Loucy (cell line): ENCODE measurements around the gene NRCAM.

Experiments
- H2AFZ ChIP-seq: fragments of 200-600 bp; sonication (generic); 2 replicates; pipeline ENCODE4 v1.6.0; 2016; ENCODE audit warnings: antibody characterized with exemption, mild to moderate bottlenecking, low read length, moderate library complexity
- H3F3A ChIP-seq: fragments of 200-600 bp; 2 replicates; pipeline ENCODE4 v1.6.0; 2016; ENCODE audit warnings: antibody characterized with exemption, low read depth, mild to moderate bottlenecking
- H3K27me3 ChIP-seq: fragments of 200-600 bp; sonication (generic); 2 replicates; pipeline ENCODE4 v1.6.1; 2014; ENCODE audit warnings: low read length, mild to moderate bottlenecking; ENCODE audit not compliant: insufficient read depth, poor library complexity, severe bottlenecking
- H3K36me3 ChIP-seq: fragments of 200-600 bp; sonication (generic); 2 replicates; pipeline ENCODE4 v1.6.1; 2016; ENCODE audit warnings: low read length; ENCODE audit not compliant: insufficient read depth
- H3K4me1 ChIP-seq: fragments of 200-600 bp; sonication (generic); 2 replicates; pipeline ENCODE4 v1.5.1; 2014; ENCODE audit warnings: low read length, mild to moderate bottlenecking; ENCODE audit not compliant: insufficient read depth, poor library complexity, severe bottlenecking
- H3K4me2 ChIP-seq: fragments of 200-600 bp; sonication (generic); 2 replicates; pipeline ENCODE4 v1.6.0; 2014; ENCODE audit warnings: antibody characterized with exemption, low read length, low read depth, mild to moderate bottlenecking; ENCODE audit not compliant: poor library complexity, severe bottlenecking
- H3K4me3 ChIP-seq: fragments of 200-600 bp; sonication (generic); 2 replicates; pipeline ENCODE4 v1.5.1; 2014; ENCODE audit warnings: low read length, mild to moderate bottlenecking, mixed read lengths; ENCODE audit not compliant: poor library complexity, severe bottlenecking
- H3K79me2 ChIP-seq: fragments of 200-600 bp; sonication (generic); 2 replicates; pipeline ENCODE4 v1.6.1; 2014; ENCODE audit warnings: low read length; ENCODE audit not compliant: insufficient read depth
- H3K9ac ChIP-seq: fragments of 200-600 bp; sonication (generic); 2 replicates; pipeline ENCODE4 v1.6.0; 2014; ENCODE audit warnings: mild to moderate bottlenecking, low read depth, low read length, moderate library complexity; ENCODE audit not compliant: poor library complexity, severe bottlenecking
- H3K9me2 ChIP-seq: fragments of 200-600 bp; sonication (generic); replicated peaks from 2 replicates; pipeline ENCODE4 v1.6.1; 2016; ENCODE audit warnings: low read depth, low read length, mixed read lengths
- H3K9me3 ChIP-seq: fragments of 200-600 bp; sonication (generic); 2 replicates; pipeline ENCODE4 v1.6.1; 2014; ENCODE audit warnings: mild to moderate bottlenecking, antibody characterized with exemption, low read length, low read depth; ENCODE audit not compliant: insufficient read depth
- H4K20me1 ChIP-seq: fragments of 200-600 bp; sonication (generic); 2 replicates; pipeline ENCODE4 v1.6.0; 2014; ENCODE audit warnings: antibody characterized with exemption, low read length, mild to moderate bottlenecking; ENCODE audit not compliant: insufficient read depth, poor library complexity, severe bottlenecking
- EZH2phosphoT487 ChIP-seq: fragments of 200-600 bp; IDR thresholded peaks from 2 replicates; pipeline ENCODE4 v1.6.1; 2018; ENCODE audit warnings: antibody characterized with exemption, mild to moderate bottlenecking, moderate library complexity, borderline replicate concordance
- TF ChIP-seq, protein P1 (sequence below): fragments of 200-600 bp; sonication (generic); conservative IDR thresholded peaks from 2 replicates; pipeline ENCODE4 v1.5.1; 2014; ENCODE audit warnings: mild to moderate bottlenecking, antibody characterized with exemption, low read length

NRCAM gene

GRCh38 chr7:108486291-108486966 is 30.2 kb upstream of the NRCAM start:
- Histone ChIP-seq H3K4me1 (no peaks in the 10 kb centered on the region), H3K79me2 (no peaks in the 10 kb centered on the region), H3K9me2 (no peaks in the 10 kb centered on the region), H3K9ac (no peak overlapping the region), H3K4me3 (no peak overlapping the region), H3K27me3 (no peaks in the 10 kb centered on the region), H3F3A (no peaks in the 10 kb centered on the region), H3K36me3 (peaks cover 37% of the 10 kb centered on the region; the same call in 1 of the 2 replicates), H2AFZ (no peak overlapping the region), H4K20me1 (no peaks in the 10 kb centered on the region), H3K9me3 (no peaks in the 10 kb centered on the region), H3K4me2 (no peak overlapping the region)
- TF ChIP-seq, protein P1, sequence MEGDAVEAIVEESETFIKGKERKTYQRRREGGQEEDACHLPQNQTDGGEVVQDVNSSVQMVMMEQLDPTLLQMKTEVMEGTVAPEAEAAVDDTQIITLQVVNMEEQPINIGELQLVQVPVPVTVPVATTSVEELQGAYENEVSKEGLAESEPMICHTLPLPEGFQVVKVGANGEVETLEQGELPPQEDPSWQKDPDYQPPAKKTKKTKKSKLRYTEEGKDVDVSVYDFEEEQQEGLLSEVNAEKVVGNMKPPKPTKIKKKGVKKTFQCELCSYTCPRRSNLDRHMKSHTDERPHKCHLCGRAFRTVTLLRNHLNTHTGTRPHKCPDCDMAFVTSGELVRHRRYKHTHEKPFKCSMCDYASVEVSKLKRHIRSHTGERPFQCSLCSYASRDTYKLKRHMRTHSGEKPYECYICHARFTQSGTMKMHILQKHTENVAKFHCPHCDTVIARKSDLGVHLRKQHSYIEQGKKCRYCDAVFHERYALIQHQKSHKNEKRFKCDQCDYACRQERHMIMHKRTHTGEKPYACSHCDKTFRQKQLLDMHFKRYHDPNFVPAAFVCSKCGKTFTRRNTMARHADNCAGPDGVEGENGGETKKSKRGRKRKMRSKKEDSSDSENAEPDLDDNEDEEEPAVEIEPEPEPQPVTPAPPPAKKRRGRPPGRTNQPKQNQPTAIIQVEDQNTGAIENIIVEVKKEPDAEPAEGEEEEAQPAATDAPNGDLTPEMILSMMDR: no peak
- no peak for TF ChIP-seq EZH2phosphoT487

- H3K36me3 ChIP-seq: peaks cover 40% of the 10 kb centered on the region; the same call in 1 of the 2 replicates
- no peak overlapping the region for H2AFZ ChIP-seq
- no peaks in the 10 kb centered on the region for H3K27me3 ChIP-seq
- no peaks in the 10 kb centered on the region for H3K9me3 ChIP-seq
- no peaks in the 10 kb centered on the region for H3K9me2 ChIP-seq
- no peak overlapping the region for H3K4me2 ChIP-seq
- no peaks in the 10 kb centered on the region for H3K4me1 ChIP-seq
- H3F3A ChIP-seq: no peaks in the 10 kb centered on the region
- H3K4me3 ChIP-seq: no peak overlapping the region
- no peaks in the 10 kb centered on the region for H3K79me2 ChIP-seq
- no peak overlapping the region for H3K9ac ChIP-seq
- TF ChIP-seq, protein P1: no peak
- TF ChIP-seq EZH2phosphoT487: no peak
- no peaks in the 10 kb centered on the region for H4K20me1 ChIP-seq
These were observed 27.9 kb upstream of the NRCAM start for GRCh38 chr7:108484137-108484536.

- Histone ChIP-seq H3K9me3 (no peaks in the 10 kb centered on the region), H3K4me1 (no peaks in the 10 kb centered on the region), H3F3A (no peaks in the 10 kb centered on the region), H3K4me3 (no peak overlapping the region), H3K27me3 (no peaks in the 10 kb centered on the region), H3K9ac (no peak overlapping the region), H4K20me1 (no peaks in the 10 kb centered on the region), H3K36me3 (peaks cover 36% of the 10 kb centered on the region; the same call in 1 of the 2 replicates), H3K79me2 (no peaks in the 10 kb centered on the region), H3K4me2 (no peak overlapping the region), H2AFZ (no peak overlapping the region), H3K9me2 (no peaks in the 10 kb centered on the region)
- TF ChIP-seq, protein P1: no peak
- TF ChIP-seq EZH2phosphoT487: no peak
These were observed 24.1 kb upstream of the NRCAM start for GRCh38 chr7:108480311-108480710.
